Panc1 (cell line): ENCODE measurements around the gene BICRA.

Source experiments
- POLR2AphosphoS5 ChIP-seq: IDR thresholded peaks from 2 replicates; pipeline ENCODE4 v1.6.1; 2012; ENCODE audit warnings: mild to moderate bottlenecking, low read depth, low read length, moderate library complexity
- TF ChIP-seq, protein P1 (sequence below): fragments of 450-650 bp; IDR thresholded peaks from 2 replicates; pipeline ENCODE4 v1.5.1; 2017; ENCODE audit warnings: mild to moderate bottlenecking

GRCh38 chr19:47696635-47697034, 87.7 kb downstream of the BICRA start:
- no peak for TF ChIP-seq POLR2AphosphoS5
- TF ChIP-seq, protein P1, sequence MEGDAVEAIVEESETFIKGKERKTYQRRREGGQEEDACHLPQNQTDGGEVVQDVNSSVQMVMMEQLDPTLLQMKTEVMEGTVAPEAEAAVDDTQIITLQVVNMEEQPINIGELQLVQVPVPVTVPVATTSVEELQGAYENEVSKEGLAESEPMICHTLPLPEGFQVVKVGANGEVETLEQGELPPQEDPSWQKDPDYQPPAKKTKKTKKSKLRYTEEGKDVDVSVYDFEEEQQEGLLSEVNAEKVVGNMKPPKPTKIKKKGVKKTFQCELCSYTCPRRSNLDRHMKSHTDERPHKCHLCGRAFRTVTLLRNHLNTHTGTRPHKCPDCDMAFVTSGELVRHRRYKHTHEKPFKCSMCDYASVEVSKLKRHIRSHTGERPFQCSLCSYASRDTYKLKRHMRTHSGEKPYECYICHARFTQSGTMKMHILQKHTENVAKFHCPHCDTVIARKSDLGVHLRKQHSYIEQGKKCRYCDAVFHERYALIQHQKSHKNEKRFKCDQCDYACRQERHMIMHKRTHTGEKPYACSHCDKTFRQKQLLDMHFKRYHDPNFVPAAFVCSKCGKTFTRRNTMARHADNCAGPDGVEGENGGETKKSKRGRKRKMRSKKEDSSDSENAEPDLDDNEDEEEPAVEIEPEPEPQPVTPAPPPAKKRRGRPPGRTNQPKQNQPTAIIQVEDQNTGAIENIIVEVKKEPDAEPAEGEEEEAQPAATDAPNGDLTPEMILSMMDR = no peak
